Measurements from ENCODE around the gene M1AP. TPM values are rescaled to one million over a fixed set of nuclear protein-coding genes. Genes with fewer than 3 reads are reported as not detected.
A peak's percentile ranks its signal among the peaks of the same experiment; 100 is the strongest.

Gene M1AP
- polyA plus RNA-seq, 1 of the 3 experiments (the other 2 are of a cell fraction): 0.02 TPM

DNA sequence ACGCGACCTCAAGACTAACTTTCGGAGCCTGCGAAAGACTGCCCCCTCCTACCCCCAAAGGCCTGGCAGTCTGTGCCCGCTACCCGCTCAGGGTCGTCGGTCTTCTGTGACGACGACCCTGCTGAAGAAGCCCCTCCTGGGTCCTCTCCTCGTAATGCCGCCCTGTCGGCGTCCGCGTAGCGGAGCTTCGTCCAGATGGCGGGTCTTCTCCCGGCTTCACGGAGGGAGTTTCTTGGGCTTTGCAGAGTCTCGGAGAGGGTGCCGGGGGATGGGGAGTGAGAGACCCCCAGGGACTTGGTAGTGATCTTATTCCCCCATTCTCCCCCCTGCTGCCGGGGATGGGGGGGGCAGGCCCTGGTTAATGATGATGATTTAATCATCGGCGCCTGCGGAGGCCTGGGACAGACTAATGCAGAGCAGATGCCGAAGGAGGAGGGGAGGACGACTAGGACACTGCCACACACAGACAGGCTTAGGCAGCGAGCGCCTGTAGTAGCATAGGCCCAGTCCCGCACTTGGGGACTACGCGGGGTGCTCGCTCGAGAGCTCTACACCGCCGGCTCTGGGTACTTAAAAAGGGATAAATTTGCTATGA lies 140.1 kb downstream of the M1AP start (continued):
- TF ChIP-seq EZH2phosphoT487 (IDR thresholded peaks at IDR 0.05; ENCODE audit: borderline replicate concordance, low read depth) (no peak), YY1 (IDR thresholded peaks at IDR 0.05; ENCODE audit: low read depth) (no peak), MXI1 (IDR thresholded peaks at IDR 0.05; ENCODE audit: low read depth, low read length) (peak; percentile 50), EP300 (IDR thresholded peaks at IDR 0.05; ENCODE audit: borderline replicate concordance in 1 of 2, low read depth in 1 of 2, low read length in 1 of 2) (peak; percentile 47 to 96; a peak in 3 of 4 replicates), FOXM1 (IDR thresholded peaks at IDR 0.05; ENCODE audit: low read depth) (no peak), FOXJ3 (CRISPR knock-in tag; IDR thresholded peaks at IDR 0.05) (peak; percentile 71), FOSL2 (IDR thresholded peaks at IDR 0.05; ENCODE audit: borderline replicate concordance, low read depth) (0 out of 2 replicates have a peak, but pooled peaks have one; percentile 3), REST (IDR thresholded peaks at IDR 0.05; ENCODE audit: low read depth, low read length) (no peak; the same call in 1 of the 2 replicates), ELF1 (IDR thresholded peaks at IDR 0.05) (no peak), MEF2A (IDR thresholded peaks at IDR 0.05; ENCODE audit: borderline replicate concordance, low read depth) (no peak), TCF12 (IDR thresholded peaks at IDR 0.05) (peak; percentile 94), SIN3A (IDR thresholded peaks at IDR 0.05; ENCODE audit: borderline replicate concordance, low read depth, low read length) (no peak; the same call in 1 of the 2 replicates), USF1 (IDR thresholded peaks at IDR 0.05; ENCODE audit: borderline replicate concordance, low read depth) (no peak), SMC3 (IDR thresholded peaks at IDR 0.05; ENCODE audit: low read depth, low read length) (no peak), RXRA (IDR thresholded peaks at IDR 0.05; ENCODE audit: borderline replicate concordance, low read depth) (no peak)
- TF ChIP-seq, protein P1, sequence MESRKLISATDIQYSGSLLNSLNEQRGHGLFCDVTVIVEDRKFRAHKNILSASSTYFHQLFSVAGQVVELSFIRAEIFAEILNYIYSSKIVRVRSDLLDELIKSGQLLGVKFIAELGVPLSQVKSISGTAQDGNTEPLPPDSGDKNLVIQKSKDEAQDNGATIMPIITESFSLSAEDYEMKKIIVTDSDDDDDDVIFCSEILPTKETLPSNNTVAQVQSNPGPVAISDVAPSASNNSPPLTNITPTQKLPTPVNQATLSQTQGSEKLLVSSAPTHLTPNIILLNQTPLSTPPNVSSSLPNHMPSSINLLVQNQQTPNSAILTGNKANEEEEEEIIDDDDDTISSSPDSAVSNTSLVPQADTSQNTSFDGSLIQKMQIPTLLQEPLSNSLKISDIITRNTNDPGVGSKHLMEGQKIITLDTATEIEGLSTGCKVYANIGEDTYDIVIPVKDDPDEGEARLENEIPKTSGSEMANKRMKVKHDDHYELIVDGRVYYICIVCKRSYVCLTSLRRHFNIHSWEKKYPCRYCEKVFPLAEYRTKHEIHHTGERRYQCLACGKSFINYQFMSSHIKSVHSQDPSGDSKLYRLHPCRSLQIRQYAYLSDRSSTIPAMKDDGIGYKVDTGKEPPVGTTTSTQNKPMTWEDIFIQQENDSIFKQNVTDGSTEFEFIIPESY (IDR thresholded peaks at IDR 0.05; ENCODE audit: borderline replicate concordance, low read depth): no peak
- TF ChIP-seq, protein P2, sequence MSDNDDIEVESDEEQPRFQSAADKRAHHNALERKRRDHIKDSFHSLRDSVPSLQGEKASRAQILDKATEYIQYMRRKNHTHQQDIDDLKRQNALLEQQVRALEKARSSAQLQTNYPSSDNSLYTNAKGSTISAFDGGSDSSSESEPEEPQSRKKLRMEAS (IDR thresholded peaks at IDR 0.05; ENCODE audit: low read depth): peak; percentile 77

Other genes starting within 250 kb of the M1AP start
- 1.2 and 2.5 TPM in 2 replicates for gene C2orf81, start 226.7 kb downstream of the M1AP start, polyA plus RNA-seq (2012; rRNA removed)
- 50.7 and 61.6 TPM in 2 replicates for gene WDR54, start 226.6 kb downstream of the M1AP start, polyA plus RNA-seq (2012; rRNA removed)
- gene RTKN, start 206.4 kb downstream of the M1AP start, polyA plus RNA-seq (2012; rRNA removed): 22.6 and 23.4 TPM in 2 replicates
- 41.7 and 48.4 TPM in 2 replicates for gene INO80B, start 193.2 kb downstream of the M1AP start, polyA plus RNA-seq (2012; rRNA removed)
- 184 and 193 TPM in 2 replicates for gene WBP1, start 189.9 kb downstream of the M1AP start, polyA plus RNA-seq (2012; rRNA removed)
- 69.3 and 69.4 TPM in 2 replicates for gene MOGS, start 182.9 kb downstream of the M1AP start, polyA plus RNA-seq (2012; rRNA removed)
- gene MRPL53, start 175.7 kb downstream of the M1AP start, polyA plus RNA-seq (2012; rRNA removed): 60.6 and 95.0 TPM in 2 replicates
- gene CCDC142, start 165.3 kb downstream of the M1AP start, polyA plus RNA-seq (2012; rRNA removed): 8.7 and 13.1 TPM in 2 replicates
- gene TTC31, start 165.2 kb downstream of the M1AP start, polyA plus RNA-seq (2012; rRNA removed): 27.9 and 38.0 TPM in 2 replicates
- 0.03 TPM in 1 of 2 replicates, not detected in the other for gene LBX2, start 148.7 kb downstream of the M1AP start, polyA plus RNA-seq (2012; rRNA removed)
- 44.9 and 46.4 TPM in 2 replicates for gene PCGF1, start 140.6 kb downstream of the M1AP start, polyA plus RNA-seq (2012; rRNA removed)
- gene TLX2, start 133.9 kb downstream of the M1AP start, polyA plus RNA-seq (2012; rRNA removed): 24.5 and 25.6 TPM in 2 replicates
- gene DQX1, start 122.1 kb downstream of the M1AP start, polyA plus RNA-seq (2012; rRNA removed): 1.6 and 1.8 TPM in 2 replicates
- gene AUP1, start 118.6 kb downstream of the M1AP start, polyA plus RNA-seq (2012; rRNA removed): 118 and 151 TPM in 2 replicates
- gene HTRA2, start 118.4 kb downstream of the M1AP start, polyA plus RNA-seq (2012; rRNA removed): 55.7 and 60.4 TPM in 2 replicates
- 47.9 and 59.3 TPM in 2 replicates for gene LOXL3, start 94.4 kb downstream of the M1AP start, polyA plus RNA-seq (2012; rRNA removed)
- 25.3 and 28.1 TPM in 2 replicates for gene DOK1, start 93.6 kb downstream of the M1AP start, polyA plus RNA-seq (2012; rRNA removed)
- gene SEMA4F, start 5.9 kb upstream of the M1AP start, polyA plus RNA-seq (2012; rRNA removed): 17.3 and 19.1 TPM in 2 replicates
- gene HK2, start 185.8 kb upstream of the M1AP start, polyA plus RNA-seq (2012; rRNA removed): 13.5 and 15.1 TPM in 2 replicates

All from SK-N-SH (cell line).